22Rv1 (cell line): ENCODE data around the gene PCDH7.

Experiments used
- ZFX ChIP-seq: fragments of 450-650 bp; IDR thresholded peaks from 2 replicates; pipeline ENCODE4 v1.6.1; 2017; ENCODE audit warnings: antibody characterized with exemption, borderline replicate concordance
- TF ChIP-seq, protein P1 (sequence below): fragments of 450-650 bp; IDR thresholded peaks from 2 replicates; pipeline ENCODE4 v1.5.1; 2017; ENCODE audit warnings: mild to moderate bottlenecking

DNA sequence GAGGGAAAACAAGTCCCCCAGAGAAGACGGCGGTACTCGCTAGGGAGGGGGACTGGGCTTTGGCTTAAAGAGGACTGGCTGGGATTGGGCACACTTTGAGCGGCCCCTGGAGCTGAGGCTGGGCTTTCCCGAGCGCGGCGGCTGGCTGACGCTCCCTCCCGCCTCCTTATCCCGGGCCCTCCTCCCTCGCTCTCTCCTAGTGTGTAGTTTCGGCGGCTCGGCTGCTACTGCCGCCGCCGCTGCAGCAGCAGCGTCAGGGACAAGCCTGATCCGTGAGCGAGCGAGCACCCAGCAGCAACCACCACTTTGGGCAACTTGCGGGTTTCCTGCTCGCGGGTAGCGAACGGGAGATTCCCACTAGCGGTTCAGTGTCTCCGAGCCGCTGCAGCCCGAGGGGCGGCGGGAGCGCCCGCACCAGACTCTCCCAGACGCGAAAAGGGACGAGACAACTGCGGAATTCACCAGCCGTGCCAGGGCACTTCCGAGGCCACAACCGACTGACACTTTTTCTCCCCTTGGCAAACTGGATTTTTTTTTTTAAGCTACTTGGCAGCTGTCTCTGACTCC is 632 bp upstream of the PCDH7 start:
- TF ChIP-seq, protein P1, sequence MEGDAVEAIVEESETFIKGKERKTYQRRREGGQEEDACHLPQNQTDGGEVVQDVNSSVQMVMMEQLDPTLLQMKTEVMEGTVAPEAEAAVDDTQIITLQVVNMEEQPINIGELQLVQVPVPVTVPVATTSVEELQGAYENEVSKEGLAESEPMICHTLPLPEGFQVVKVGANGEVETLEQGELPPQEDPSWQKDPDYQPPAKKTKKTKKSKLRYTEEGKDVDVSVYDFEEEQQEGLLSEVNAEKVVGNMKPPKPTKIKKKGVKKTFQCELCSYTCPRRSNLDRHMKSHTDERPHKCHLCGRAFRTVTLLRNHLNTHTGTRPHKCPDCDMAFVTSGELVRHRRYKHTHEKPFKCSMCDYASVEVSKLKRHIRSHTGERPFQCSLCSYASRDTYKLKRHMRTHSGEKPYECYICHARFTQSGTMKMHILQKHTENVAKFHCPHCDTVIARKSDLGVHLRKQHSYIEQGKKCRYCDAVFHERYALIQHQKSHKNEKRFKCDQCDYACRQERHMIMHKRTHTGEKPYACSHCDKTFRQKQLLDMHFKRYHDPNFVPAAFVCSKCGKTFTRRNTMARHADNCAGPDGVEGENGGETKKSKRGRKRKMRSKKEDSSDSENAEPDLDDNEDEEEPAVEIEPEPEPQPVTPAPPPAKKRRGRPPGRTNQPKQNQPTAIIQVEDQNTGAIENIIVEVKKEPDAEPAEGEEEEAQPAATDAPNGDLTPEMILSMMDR, result no peak
- TF ChIP-seq ZFX, result no peak
